Hematopoietic multipotent progenitor cell treated with erythropoietin and hydrocortisone succinate and interleukin-3 and kit ligand, for 15 days (in vitro differentiated cells): ENCODE data around the gene CD99L2.

Experiments used
- DNase-seq: peaks from one replicate; pipeline ENCODE4 v3.0.0-alpha.2; 2015; ENCODE audit warnings: low spot score

Gene CD99L2

GRCh38 chrX:150898343-150899190, at the start of gene CD99L2:
Gene CD99L2, minus strand, starts transcription at chrX:150898668. Its CDS starts 80 bp downstream, at chrX:150898588.
- DNase-seq, result peak; percentile 85

- no peak for DNase-seq
Measured at GRCh38 chrX:150944233-150944632, 45.8 kb upstream of the CD99L2 start.

GRCh38 chrX:150942942-150943594, 44.6 kb upstream of the CD99L2 start:
- no peak for DNase-seq

- DNase-seq, result no peak
Measured at GRCh38 chrX:150941580-150941979, 43.1 kb upstream of the CD99L2 start.

GRCh38 chrX:150940844-150941495, 42.5 kb upstream of the CD99L2 start:
- DNase-seq, result no peak

- DNase-seq, result no peak
Measured at GRCh38 chrX:150936556-150936955, 38.1 kb upstream of the CD99L2 start.

GRCh38 chrX:150935467-150935866, 37.0 kb upstream of the CD99L2 start:
- no peak for DNase-seq

GRCh38 chrX:150934453-150934852, 36.0 kb upstream of the CD99L2 start:
- DNase-seq, result no peak

- no peak for DNase-seq
Measured at GRCh38 chrX:150933945-150934350, 35.5 kb upstream of the CD99L2 start.

GRCh38 chrX:150929058-150929457, 30.6 kb upstream of the CD99L2 start:
- DNase-seq, result no peak

- DNase-seq, result no peak
Measured at GRCh38 chrX:150926791-150927190, 28.3 kb upstream of the CD99L2 start.

GRCh38 chrX:150926304-150926703, 27.8 kb upstream of the CD99L2 start:
- DNase-seq, result no peak

- DNase-seq, result no peak
Measured at GRCh38 chrX:150919401-150919800, 20.9 kb upstream of the CD99L2 start.

- no peak for DNase-seq
Measured at GRCh38 chrX:150913511-150913910, 15.0 kb upstream of the CD99L2 start.

- DNase-seq, result no peak
Measured at GRCh38 chrX:150907474-150907873, 9.0 kb upstream of the CD99L2 start.

GRCh38 chrX:150906694-150907093, 8.2 kb upstream of the CD99L2 start:
- no peak for DNase-seq

GRCh38 chrX:150905293-150905692, 6.8 kb upstream of the CD99L2 start:
- no peak for DNase-seq

- no peak for DNase-seq
Measured at GRCh38 chrX:150903110-150903508, 4.6 kb upstream of the CD99L2 start.

- no peak for DNase-seq
Measured at GRCh38 chrX:150902434-150903109, 4.1 kb upstream of the CD99L2 start.

GRCh38 chrX:150899191-150899757, 806 bp upstream of the CD99L2 start:
- DNase-seq, result peak; percentile 17

- DNase-seq, result peak; percentile 5
Measured at GRCh38 chrX:150897421-150898320, 797 bp downstream of the CD99L2 start.
